Inferior parietal cortex (tissue), 1 donor: ENCODE results near the gene DLG2.

Source experiments
- DNase-seq: peaks from one replicate; pipeline ENCODE4 v3.0.0-alpha.2; 2016; ENCODE audit errors: extremely low spot score

Gene DLG2

GRCh38 chr11:84496122-84496521 lies 1131.0 kb downstream of the DLG2 start:
- DNase-seq: no peak

GRCh38 chr11:84480131-84480530 lies 1147.0 kb downstream of the DLG2 start:
- DNase-seq: no peak

- DNase-seq: no peak
Measured at GRCh38 chr11:84476581-84476980, 1150.6 kb downstream of the DLG2 start.

- no peak for DNase-seq
Measured at GRCh38 chr11:84471501-84471900, 1155.6 kb downstream of the DLG2 start.

DNA sequence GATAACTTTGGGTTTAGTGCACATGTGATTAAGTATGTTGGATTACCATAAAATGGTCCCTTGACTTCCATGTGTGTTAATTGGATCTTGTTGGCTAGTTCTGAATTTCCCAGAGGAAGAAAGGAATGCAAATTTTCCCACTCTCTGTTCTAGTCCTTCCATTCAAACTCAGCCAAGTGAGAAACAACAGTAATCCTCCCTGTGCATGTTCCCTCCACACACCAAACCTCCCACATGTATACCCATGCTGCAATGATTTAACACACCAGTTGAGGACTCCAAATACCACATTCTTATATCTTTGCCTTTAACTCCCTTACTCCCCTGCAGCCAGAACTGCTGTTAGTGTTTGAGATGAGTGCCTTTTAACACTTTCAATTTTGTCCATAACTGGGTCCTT lies 1158.9 kb downstream of the DLG2 start:
- no peak for DNase-seq

GRCh38 chr11:84465040-84465439 lies 1162.1 kb downstream of the DLG2 start:
- DNase-seq: no peak

DNA sequence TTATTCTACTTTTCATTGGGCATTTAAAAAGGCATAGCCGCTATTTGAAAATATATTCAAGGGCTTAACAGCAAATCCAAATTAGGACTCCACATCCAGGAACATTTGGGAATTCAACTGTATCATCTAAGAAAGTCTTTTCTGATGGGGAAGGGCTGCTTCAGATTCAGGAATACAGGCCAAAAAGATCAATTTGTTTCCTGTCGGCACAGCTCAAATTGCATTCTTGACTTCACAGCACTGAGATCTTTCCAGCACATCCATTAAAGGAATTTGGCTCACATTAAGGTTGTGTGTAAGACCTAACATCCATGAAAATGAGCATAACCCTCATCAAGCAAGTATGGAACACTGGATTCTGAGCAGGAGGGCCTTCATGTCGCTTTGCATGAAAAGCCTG lies 1171.5 kb downstream of the DLG2 start:
- DNase-seq: no peak

GRCh38 chr11:84452211-84452610 lies 1174.9 kb downstream of the DLG2 start:
- no peak for DNase-seq

GRCh38 chr11:84438565-84438964 lies 1188.6 kb downstream of the DLG2 start:
- DNase-seq: no peak

GRCh38 chr11:84437071-84437980 lies 1189.8 kb downstream of the DLG2 start:
- DNase-seq: peak; percentile 36

- DNase-seq: no peak
Measured at GRCh38 chr11:84430661-84431060, 1196.5 kb downstream of the DLG2 start.

- DNase-seq: no peak
Measured at GRCh38 chr11:84425673-84426072, 1201.5 kb downstream of the DLG2 start.

GRCh38 chr11:84420271-84420670 lies 1206.9 kb downstream of the DLG2 start:
- no peak for DNase-seq

- no peak for DNase-seq
Measured at GRCh38 chr11:84419616-84420015, 1207.5 kb downstream of the DLG2 start.

- no peak for DNase-seq
Measured at GRCh38 chr11:84414920-84415319, 1212.2 kb downstream of the DLG2 start.

DNA sequence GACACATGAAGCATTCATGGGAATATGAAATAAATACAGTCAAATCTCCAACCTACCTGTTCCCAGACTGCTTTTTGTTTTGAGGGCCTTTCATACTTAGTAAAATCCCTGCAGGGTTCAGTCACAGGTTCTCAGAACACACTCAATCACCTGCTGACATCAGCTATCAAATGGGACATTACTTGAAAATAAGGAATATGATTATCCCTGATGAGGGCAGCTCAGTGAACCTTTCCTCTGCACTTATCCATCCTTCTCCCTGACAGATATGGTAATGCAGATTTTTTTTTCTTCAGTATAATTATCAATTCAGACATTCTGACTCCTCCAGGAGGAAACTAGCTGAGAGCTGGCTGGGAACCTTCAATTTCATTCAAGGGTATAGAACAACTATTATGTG lies 1213.6 kb downstream of the DLG2 start:
- DNase-seq: no peak

DNA sequence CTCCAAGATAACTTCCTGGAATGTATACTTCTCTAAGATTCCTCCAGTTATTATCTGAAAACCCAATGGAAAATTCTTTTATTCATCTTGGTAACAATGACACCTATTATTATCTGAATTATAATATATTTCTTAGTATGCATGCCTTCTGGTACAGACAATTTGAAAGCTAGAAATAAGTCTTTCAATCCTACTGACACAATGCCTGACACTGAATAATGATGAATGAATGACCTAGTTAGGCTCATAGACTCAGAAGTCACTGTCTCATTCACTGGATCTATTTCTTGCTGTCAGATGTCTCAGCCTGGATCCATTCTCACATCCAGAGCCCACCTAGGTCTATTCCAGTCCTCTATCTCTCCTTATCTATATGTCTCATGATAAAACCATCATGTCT lies 1214.3 kb downstream of the DLG2 start:
- DNase-seq: no peak

GRCh38 chr11:84408946-84409411 lies 1218.2 kb downstream of the DLG2 start:
- DNase-seq: no peak

GRCh38 chr11:84407091-84407490 lies 1220.1 kb downstream of the DLG2 start:
- DNase-seq: no peak

GRCh38 chr11:84398017-84398626 lies 1229.0 kb downstream of the DLG2 start:
- no peak for DNase-seq

- no peak for DNase-seq
Measured at GRCh38 chr11:84396521-84396920, 1230.6 kb downstream of the DLG2 start.

DNA sequence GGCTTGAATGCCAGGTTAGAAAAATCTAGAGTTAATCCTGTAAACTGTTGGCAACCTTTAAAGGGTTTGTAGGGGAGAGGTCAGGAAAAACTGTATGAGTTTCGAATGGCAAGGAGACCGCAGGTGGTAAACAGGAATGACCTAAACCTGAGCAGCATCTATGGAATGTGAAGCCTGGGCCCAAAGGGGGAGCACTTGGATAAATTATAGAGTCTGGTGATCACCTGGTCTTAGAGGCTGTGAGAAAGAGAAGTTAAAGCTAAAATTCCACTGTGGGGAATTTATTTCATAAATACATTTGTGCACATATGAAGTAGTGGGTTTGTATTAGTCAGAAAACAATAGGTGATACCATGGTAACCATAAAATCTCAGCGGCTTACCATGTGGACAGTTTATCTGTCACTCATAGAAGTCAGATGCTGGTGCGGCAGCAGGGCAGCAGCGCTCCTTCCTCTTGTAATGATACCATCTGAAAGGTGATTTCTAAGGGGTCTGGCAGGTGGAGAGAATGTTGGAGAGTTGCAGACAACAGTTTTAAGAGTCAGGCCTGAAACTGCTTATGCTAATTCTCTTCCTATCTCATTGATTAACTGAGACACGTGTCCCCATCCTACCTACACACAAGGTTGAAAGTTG lies 1236.6 kb downstream of the DLG2 start:
- DNase-seq: no peak

DNA sequence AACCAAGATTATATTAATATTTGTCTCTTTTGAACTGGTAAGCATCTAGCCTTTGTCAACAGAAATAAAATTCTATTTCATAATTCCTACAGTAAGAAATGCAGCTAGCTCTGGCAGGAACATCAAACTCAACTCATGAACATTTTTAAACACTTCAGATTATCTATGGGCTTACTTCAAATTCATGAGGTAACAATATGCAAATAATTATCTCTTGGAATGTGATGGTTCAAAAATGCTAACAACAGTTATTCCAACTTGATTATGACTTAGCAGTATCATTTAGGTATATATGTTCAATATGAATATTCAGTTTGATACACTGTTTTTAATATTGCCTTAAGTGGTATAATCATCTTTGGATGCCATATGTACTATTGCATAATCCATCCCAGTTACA lies 1237.4 kb downstream of the DLG2 start:
- DNase-seq: no peak
